Neutrophil (primary cell): ENCODE results near the gene EPHA1.

Experiments used
- H3K27ac ChIP-seq: fragments of 200-600 bp; sonication (generic); 2 replicates; pipeline ENCODE4 v1.5.1; 2016; ENCODE audit warnings: mild to moderate bottlenecking, moderate library complexity
- H3K27me3 ChIP-seq: fragments of 200-600 bp; sonication (generic); 2 replicates; pipeline ENCODE4 v1.6.0; 2016; ENCODE audit warnings: mild to moderate bottlenecking
- H3K36me3 ChIP-seq: fragments of 200-600 bp; sonication (generic); 2 replicates; pipeline ENCODE4 v1.5.1; 2017
- H3K4me1 ChIP-seq, 2 experiments: fragments of 200-600 bp in 1 of 2; sonication (generic) in 1 of 2; 1 replicate in 1 of 2; 2 replicates in 1 of 2; pipeline versions ENCODE4 v1.5.1 to v1.6.1; 2013 to 2016; ENCODE audit warnings: low read depth in 1 of 2, low read length in 1 of 2, mild to moderate bottlenecking in 1 of 2, moderate library complexity in 1 of 2; ENCODE audit not compliant: control insufficient read depth in 1 of 2, insufficient read depth in 1 of 2
- H3K4me3 ChIP-seq, 2 experiments: fragments of 200-600 bp in 1 of 2; sonication (generic) in 1 of 2; 1 replicate in 1 of 2; 2 replicates in 1 of 2; pipeline ENCODE4 v1.5.1; 2013 to 2016; ENCODE audit warnings: low read depth in 1 of 2, low read length in 1 of 2, mild to moderate bottlenecking in 1 of 2, moderate library complexity in 1 of 2
- H3K9me3 ChIP-seq: fragments of 200-600 bp; sonication (generic); 2 replicates; pipeline ENCODE4 v1.5.1; 2016
- TF ChIP-seq, protein P1 (sequence below): fragments of 200-600 bp; sonication (generic); IDR thresholded peaks from 2 replicates; pipeline ENCODE4 v1.5.1; 2016; ENCODE audit warnings: antibody characterized with exemption

Gene EPHA1

GRCh38 chr7:143454091-143454680 lies 45.5 kb upstream of the EPHA1 start:
- TF ChIP-seq, protein P1, sequence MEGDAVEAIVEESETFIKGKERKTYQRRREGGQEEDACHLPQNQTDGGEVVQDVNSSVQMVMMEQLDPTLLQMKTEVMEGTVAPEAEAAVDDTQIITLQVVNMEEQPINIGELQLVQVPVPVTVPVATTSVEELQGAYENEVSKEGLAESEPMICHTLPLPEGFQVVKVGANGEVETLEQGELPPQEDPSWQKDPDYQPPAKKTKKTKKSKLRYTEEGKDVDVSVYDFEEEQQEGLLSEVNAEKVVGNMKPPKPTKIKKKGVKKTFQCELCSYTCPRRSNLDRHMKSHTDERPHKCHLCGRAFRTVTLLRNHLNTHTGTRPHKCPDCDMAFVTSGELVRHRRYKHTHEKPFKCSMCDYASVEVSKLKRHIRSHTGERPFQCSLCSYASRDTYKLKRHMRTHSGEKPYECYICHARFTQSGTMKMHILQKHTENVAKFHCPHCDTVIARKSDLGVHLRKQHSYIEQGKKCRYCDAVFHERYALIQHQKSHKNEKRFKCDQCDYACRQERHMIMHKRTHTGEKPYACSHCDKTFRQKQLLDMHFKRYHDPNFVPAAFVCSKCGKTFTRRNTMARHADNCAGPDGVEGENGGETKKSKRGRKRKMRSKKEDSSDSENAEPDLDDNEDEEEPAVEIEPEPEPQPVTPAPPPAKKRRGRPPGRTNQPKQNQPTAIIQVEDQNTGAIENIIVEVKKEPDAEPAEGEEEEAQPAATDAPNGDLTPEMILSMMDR: no peak
- Histone ChIP-seq H3K4me3 (no peak overlapping the region), H3K27ac (no peak overlapping the region), H3K4me1 (no peaks in the 10 kb centered on the region), H3K36me3 (no peaks in the 10 kb centered on the region), H3K27me3 (no peaks in the 10 kb centered on the region), H3K9me3 (no peaks in the 10 kb centered on the region)

DNA sequence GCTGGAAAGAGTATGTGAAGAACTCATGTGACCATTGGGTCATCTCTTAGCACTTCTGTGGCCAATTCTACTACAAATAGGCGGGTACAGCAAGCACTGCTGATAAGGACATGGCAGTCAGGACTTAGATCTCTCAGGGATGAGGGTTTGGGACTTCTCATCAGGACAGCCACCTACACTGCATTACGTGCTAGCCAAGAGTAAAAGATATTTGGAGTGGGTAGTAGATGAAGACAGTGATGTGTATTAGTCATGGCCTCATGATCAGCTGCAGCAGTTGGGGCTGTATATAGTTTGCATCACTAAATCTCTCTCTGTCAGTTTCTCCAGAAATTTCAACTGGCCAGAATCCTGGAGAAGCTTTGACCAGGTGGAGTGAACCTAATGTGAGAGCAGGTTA lies 43.8 kb upstream of the EPHA1 start:
- H3K4me3 ChIP-seq: no peak overlapping the region
- H3K36me3 ChIP-seq: no peaks in the 10 kb centered on the region
- TF ChIP-seq, protein P1: no peak
- H3K4me1 ChIP-seq: no peaks in the 10 kb centered on the region
- no peaks in the 10 kb centered on the region for H3K27me3 ChIP-seq
- H3K27ac ChIP-seq: no peak overlapping the region
- H3K9me3 ChIP-seq: no peaks in the 10 kb centered on the region

DNA sequence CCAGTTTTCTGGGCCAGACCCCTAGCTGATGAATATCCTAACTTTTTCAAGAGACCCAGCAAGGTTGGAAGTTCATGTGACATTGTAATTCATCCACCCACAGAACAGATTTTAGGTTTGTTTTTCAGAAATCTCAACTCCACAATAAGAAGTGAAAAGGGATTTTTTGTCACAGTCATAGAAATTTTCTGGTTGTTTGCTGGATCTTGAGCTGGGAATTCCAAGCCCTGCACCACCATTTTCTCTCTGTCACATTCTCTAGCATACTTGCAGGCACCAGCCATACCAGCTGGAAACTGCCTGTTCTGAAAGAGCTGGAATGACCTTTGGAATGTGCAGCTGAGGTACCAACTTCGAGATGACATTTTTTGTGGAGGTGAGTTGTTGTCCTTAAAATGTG lies 43.1 kb upstream of the EPHA1 start:
- TF ChIP-seq, protein P1: no peak
- Histone ChIP-seq H3K4me3 (no peak overlapping the region), H3K9me3 (no peaks in the 10 kb centered on the region), H3K36me3 (no peaks in the 10 kb centered on the region), H3K27ac (no peak overlapping the region), H3K4me1 (no peaks in the 10 kb centered on the region), H3K27me3 (no peaks in the 10 kb centered on the region)

GRCh38 chr7:143451122-143451521 lies 42.5 kb upstream of the EPHA1 start:
- Histone ChIP-seq H3K4me1 (no peaks in the 10 kb centered on the region), H3K4me3 (no peak overlapping the region)
- TF ChIP-seq, protein P1: no peak

DNA sequence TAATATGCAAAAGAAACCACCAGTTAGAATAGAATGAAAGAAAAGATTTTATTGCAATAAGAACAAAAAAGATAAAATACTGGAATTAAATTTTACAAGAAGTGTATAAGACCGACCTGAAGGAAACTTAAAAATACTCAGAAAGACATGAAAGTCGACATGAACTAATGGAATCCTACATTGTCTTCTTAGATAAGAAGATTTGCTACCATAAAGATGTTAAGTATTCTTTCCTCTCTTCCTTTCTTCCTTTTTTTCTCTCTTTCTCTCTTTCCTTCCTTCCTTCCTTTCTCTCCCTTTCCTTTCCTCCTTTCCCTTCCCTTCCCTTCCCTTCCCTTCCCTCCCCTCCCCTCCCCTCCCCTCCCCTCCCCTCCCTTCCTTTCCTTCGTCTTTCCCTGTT lies 41.1 kb upstream of the EPHA1 start:
- Histone ChIP-seq H3K27me3 (no peaks in the 10 kb centered on the region), H3K36me3 (no peaks in the 10 kb centered on the region), H3K4me3 (no peak overlapping the region), H3K4me1 (no peaks in the 10 kb centered on the region), H3K9me3 (no peaks in the 10 kb centered on the region), H3K27ac (no peak overlapping the region)
- TF ChIP-seq, protein P1: no peak

More at GRCh38 chr7:143451122-143451521, 42.5 kb upstream of the EPHA1 start:
- Histone ChIP-seq H3K27me3 (no peaks in the 10 kb centered on the region), H3K27ac (no peak overlapping the region), H3K9me3 (no peaks in the 10 kb centered on the region), H3K36me3 (no peaks in the 10 kb centered on the region)
